HG03103 (cell line): ENCODE measurements around the gene MARCHF7.
"Not testable (repeated sequence)": the region's sequence is repeated elsewhere in the genome, so short reads cannot be mapped to it uniquely, and the experiment has no call there.

Source experiments
- ATAC-seq: cut with Tn5 transposase; IDR thresholded peaks from one replicate; pipeline ENCODE4 v1.9.1; 2021; ENCODE audit warnings: low read depth; ENCODE audit not compliant: unreplicated experiment

Gene MARCHF7

GRCh38 chr2:159716409-159716808 lies 4.1 kb downstream of the MARCHF7 start:
- not testable (repeated sequence) for ATAC-seq

DNA sequence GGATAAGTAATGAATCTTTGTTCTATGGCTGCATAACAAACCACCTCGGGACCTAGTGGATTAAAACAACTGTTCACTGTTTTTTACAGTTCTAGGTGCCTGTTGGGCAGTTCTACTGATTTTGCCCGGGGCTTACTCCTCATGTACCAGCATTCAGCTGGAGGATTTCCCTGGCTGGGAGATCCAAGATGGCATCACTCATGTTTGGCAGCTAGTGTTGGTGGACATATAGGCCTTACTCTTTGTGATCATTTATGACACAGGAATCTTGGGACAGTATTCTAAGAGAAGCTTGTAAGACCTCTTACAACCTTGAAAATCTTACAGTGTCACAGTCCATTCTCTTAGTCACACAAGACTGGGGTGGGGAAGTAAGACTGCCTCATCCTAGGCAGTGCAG lies 4.6 kb downstream of the MARCHF7 start:
- no peak for ATAC-seq

DNA sequence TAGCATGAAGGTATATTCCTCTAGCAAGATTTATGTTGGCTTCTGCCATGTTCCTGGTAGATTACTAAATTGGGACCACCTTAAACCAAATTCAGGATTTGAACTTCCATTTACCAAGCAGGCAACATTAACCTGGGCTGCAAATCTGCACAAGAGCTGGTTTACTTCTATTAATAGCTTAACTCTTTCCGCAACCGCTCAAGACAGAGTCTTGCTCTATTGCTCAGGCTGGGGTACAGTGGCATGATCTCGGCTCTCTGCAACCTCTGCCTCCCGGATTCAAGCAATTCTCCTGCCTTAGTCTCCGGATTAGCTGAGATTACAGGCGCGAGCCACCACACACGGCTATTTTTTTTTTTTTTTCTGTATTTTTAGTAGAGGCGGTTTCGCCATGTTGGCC lies 8.4 kb downstream of the MARCHF7 start:
- no peak for ATAC-seq

- no peak for ATAC-seq
These were observed 10.3 kb downstream of the MARCHF7 start for GRCh38 chr2:159722580-159722979.

DNA sequence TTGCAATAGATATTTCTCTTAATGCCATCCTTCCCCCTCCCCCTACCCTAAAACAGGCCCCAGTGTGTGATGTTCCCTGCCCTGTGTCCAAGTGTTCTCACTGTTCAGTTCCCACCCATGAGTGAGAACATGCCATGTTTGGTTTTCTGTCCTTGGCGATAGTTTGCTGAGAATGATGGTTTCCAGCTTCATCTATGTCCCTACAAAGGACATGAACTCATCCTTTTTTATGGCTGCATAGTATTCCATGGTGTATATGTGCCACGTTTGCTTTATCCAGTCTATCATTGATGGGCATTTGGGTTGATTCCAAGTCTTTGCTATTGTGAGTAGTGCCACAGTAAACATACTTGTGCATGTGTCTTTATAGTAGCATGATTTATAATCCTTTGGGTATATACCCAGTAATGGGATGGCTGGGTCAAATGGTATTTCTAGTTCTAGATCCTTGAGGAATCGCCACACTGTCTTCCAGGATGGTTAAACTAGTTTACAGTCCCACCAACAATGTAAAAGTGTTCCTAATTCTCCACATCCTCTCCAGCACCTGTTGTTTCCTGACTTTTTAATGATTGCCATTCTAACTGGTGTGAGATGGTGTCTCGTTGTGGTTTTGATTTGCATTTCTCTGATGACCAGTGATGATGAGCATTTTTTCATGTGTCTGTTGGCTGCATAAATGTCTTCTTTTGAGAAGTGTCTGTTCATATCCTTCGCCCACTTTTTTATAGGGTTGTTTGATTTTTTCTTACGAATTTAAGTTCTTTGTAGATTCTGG lies 12.7 kb downstream of the MARCHF7 start:
- ATAC-seq = not testable (repeated sequence)

GRCh38 chr2:159725713-159726112 lies 13.4 kb downstream of the MARCHF7 start:
- no peak for ATAC-seq

DNA sequence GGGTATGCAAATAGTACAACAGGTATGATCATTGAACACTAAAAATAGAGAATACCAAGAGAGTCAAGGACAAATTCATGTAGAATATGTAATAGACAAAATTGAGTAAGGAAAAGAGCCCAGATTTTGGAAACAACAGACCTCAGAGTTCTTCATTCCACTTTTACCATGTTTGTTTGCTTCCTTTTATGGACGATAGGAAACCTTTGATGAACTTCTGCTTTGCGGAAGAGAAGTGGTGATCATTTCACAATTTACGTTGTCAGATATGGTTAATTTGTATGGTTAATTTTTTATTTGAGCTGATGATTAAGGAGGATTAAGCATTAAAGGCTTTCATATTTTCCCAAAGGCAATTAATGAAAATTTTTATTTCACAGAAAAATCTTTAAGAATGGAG lies 16.3 kb downstream of the MARCHF7 start:
- ATAC-seq = no peak

GRCh38 chr2:159735648-159736047 lies 23.3 kb downstream of the MARCHF7 start:
- no peak for ATAC-seq

DNA sequence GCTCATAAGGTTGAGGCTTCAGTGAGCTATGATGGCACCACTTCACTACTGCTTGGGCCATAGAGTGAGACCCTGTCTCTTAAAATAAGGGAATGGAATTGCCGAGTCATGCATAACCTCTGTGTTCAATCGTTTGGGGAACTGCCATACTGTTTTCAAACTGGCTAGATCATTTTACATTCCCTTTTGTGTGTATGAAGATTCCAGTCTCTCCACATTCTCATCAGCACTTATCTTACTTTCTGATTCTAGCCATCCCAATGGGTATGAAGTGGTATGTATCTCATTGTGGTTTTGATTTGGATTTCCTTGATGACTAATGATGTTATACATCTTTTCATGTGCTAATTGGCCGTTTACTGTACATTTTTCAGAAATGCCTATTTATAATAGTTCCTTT lies 23.7 kb downstream of the MARCHF7 start:
- ATAC-seq = no peak

DNA sequence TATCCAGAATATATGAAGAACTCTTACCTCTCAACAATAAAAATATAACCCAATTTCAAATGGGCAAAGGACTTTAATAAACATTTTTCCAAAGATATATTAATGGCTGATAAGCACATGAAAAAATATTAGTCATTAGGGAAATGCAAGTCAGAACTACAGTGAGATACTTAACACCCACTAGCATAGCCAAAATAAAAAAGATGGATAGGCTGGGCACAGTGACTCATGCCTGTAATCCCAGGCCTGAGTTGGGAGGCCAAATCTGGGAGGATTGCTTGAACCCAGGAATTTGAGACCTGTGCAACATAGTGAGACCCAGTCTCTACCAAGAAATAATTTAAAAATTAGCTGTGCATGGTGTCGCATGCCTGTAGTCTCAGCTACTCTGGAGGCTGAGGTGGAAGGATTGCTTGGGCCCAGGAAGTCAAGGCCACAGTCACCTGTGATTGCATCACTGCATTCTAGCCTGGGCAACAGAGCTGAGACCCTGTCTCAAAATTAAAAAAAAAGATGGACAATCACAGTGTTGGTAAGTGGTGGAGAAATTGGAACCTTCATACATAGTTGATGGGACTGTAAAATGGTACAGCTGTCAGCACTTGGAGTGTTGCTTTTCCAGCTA lies 25.1 kb downstream of the MARCHF7 start:
- no peak for ATAC-seq

GRCh38 chr2:159737917-159738296 lies 25.6 kb downstream of the MARCHF7 start:
- ATAC-seq = no peak

GRCh38 chr2:159738509-159739390 lies 26.4 kb downstream of the MARCHF7 start:
- ATAC-seq = no peak

GRCh38 chr2:159742846-159743245 lies 30.5 kb downstream of the MARCHF7 start:
- ATAC-seq = no peak

- ATAC-seq = no peak
These were observed 32.1 kb downstream of the MARCHF7 start for GRCh38 chr2:159744363-159744762.

DNA sequence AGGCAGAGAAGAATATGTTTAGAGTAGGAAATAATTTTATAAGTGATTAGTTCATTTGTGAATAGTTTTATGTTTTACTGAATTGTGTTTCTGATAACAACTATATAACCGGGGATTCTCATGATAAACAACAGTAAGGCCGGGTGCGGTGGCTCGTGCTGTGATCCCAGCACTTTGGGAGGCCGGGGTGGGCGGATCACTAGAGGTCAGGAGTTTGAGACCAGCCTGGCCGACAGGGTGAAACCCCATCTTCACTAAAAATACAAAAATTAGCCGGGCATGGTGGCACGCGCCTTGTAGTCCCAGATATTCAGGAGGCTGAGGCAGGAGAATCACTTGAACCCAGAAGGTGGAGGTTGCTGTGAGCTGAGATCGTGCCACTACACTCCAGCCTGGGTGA lies 32.9 kb downstream of the MARCHF7 start:
- not testable (repeated sequence) for ATAC-seq

DNA sequence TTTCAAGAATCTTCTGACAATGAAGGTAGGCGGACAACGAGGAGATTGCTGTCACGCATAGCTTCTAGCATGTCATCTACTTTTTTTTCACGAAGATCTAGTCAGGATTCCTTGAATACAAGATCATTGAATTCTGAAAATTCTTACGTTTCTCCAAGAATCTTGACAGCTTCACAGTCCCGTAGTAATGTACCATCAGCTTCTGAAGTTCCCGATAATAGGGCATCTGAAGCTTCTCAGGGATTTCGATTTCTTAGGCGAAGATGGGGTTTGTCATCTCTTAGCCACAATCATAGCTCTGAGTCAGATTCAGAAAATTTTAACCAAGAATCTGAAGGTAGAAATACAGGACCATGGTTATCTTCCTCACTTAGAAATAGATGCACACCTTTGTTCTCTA lies 35.8 kb downstream of the MARCHF7 start:
- no peak for ATAC-seq

- no peak for ATAC-seq
These were observed 38.6 kb downstream of the MARCHF7 start for GRCh38 chr2:159750873-159751272.

GRCh38 chr2:159753797-159754196 lies 41.5 kb downstream of the MARCHF7 start:
- ATAC-seq = no peak

- no peak for ATAC-seq
These were observed 42.7 kb downstream of the MARCHF7 start for GRCh38 chr2:159755014-159755413.

GRCh38 chr2:159755788-159756187 lies 43.5 kb downstream of the MARCHF7 start:
- ATAC-seq = no peak

DNA sequence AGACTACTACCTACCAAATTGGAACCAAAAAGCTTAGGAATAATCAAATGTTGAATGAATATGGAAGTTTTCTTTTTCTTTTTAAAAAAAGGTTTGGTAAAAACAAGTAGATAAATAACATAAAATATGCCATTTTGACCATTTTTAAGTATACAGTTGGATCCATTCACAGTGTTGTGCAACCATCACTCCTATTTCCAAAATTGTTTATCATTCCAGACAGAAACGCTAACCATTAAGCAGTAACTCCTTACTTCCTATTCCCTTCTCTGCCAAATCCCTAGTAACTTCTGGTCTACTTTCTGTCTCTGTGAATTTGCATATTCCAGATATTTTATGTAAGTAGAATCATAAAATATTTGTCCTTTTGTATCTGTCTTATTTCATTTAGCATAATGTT lies 45.9 kb downstream of the MARCHF7 start:
- no peak for ATAC-seq
